Common myeloid progenitor, CD34-positive (primary cell): Measurements from ENCODE around the gene SHMT2.

Experiments
- CTCF ChIA-PET: fragments of 350-600 bp; sonication (Branson Sonifier 250); formaldehyde crosslinking; loops from one replicate; lab custom pipeline; 2021; ENCODE audit warnings: antibody characterized with exemption; lab: Charles Lee
- POLR2A ChIA-PET: fragments of 350-600 bp; sonication (Branson Sonifier 250); formaldehyde crosslinking; loops from one replicate; lab custom pipeline; 2021; ENCODE audit warnings: antibody characterized with exemption; lab: Charles Lee
- DNase-seq, 3 donors: peaks; one replicate each; pipeline versions ENCODE4 v3.0.0 to v3.0.0-alpha.2; 2013
- H3K27ac ChIP-seq, 2 experiments: 1 replicate in 1 of 2; 2 replicates in 1 of 2; pipeline ENCODE4 v1.7.0; 2013; ENCODE audit warnings: inconsistent platforms in 2 of 2, low read length in 2 of 2, mild to moderate bottlenecking in 2 of 2, low read depth in 1 of 2, moderate library complexity in 1 of 2; ENCODE audit not compliant: severe bottlenecking in 2 of 2, insufficient read depth in 1 of 2, poor library complexity in 1 of 2
- H3K27me3 ChIP-seq, 5 experiments: replicated peaks in 2 of 5; 1 replicate in 3 of 5; 2 replicates in 2 of 5; pipeline versions ENCODE4 v1.6.1 to v1.7.0; 2013; ENCODE audit warnings: low read length in 4 of 5, mild to moderate bottlenecking in 2 of 5, moderate library complexity in 2 of 5, inconsistent platforms in 1 of 5; ENCODE audit not compliant: insufficient read depth in 5 of 5, control insufficient read depth in 4 of 5
- H3K36me3 ChIP-seq, 4 experiments: 1 replicate in 2 of 4; 2 replicates in 2 of 4; pipeline versions ENCODE4 v1.6.1 to v1.7.0; 2013; ENCODE audit warnings: low read length in 3 of 4, control low read depth in 1 of 4, mild to moderate bottlenecking in 1 of 4; ENCODE audit not compliant: control insufficient read depth in 4 of 4, insufficient read depth in 4 of 4
- H3K4me1 ChIP-seq, 4 experiments: 1 replicate in 3 of 4; 2 replicates in 1 of 4; pipeline versions ENCODE4 v1.6.1 to v1.7.1; 2013; ENCODE audit warnings: low read length in 3 of 4, mild to moderate bottlenecking in 3 of 4, control low read depth in 1 of 4, inconsistent platforms in 1 of 4, moderate library complexity in 1 of 4; ENCODE audit not compliant: control insufficient read depth in 4 of 4, insufficient read depth in 4 of 4; ENCODE audit errors: control extremely low read depth in 1 of 4
- H3K4me3 ChIP-seq, 7 experiments: 1 replicate in 4 of 7; 2 replicates in 3 of 7; pipeline versions ENCODE4 v1.5.1 to v1.7.0; 2013; ENCODE audit warnings: mild to moderate bottlenecking in 7 of 7, low read length in 6 of 7, moderate library complexity in 6 of 7, inconsistent platforms in 2 of 7, low read depth in 2 of 7, control low read depth in 1 of 7; ENCODE audit not compliant: insufficient read depth in 4 of 7, control insufficient read depth in 1 of 7; ENCODE audit errors: extremely low read depth in 1 of 7
- H3K9me3 ChIP-seq, 5 experiments: 1 replicate in 4 of 5; 2 replicates in 1 of 5; pipeline versions ENCODE4 v1.6.1 to v1.7.1; 2013; ENCODE audit warnings: low read length in 4 of 5, mild to moderate bottlenecking in 2 of 5, inconsistent platforms in 1 of 5, low read depth in 1 of 5, moderate library complexity in 1 of 5; ENCODE audit not compliant: control insufficient read depth in 4 of 5, insufficient read depth in 2 of 5; ENCODE audit errors: control extremely low read depth in 1 of 5
- WGBS: methylation state at CpG from one replicate; pipeline ENCODE4 v1.1.5; 2013; ENCODE audit not compliant: insufficient coverage; 5-methylcytosine and 5-hydroxymethylcytosine counted together

The SHMT2 gene

DNA sequence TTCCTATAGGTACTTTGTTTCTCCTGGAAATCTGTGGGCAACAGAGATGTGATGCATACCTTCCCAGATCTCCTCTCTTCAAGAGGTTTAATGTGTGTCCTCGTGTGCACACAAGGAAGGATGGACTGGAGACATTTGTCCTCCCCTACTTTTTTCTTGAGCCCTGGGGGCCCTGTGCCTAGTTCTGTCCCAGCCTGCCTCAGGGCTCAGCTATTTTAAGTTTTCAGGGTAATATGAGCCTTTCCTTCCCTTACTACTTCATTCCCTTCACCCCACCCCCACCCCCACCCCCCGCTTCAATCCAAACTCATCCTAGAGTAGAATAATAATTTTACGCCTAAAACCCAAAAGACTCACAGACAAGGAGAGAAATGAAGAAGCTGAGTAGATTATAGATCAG is 21.0 kb downstream of the SHMT2 start:
- 100% methylated on average over 1 of the region's 3 CpGs for whole genome bisulfite sequencing
- POLR2A ChIA-PET, result interaction anchor here (0.5 kb wide), 1 partner anchor 408 kb away, joined by 4 read pairs; no protein-coding TSS in a partner anchor
- CTCF ChIA-PET, result interaction anchor here (0.8 to 18.5 kb wide), 7 partner anchors 8 to 38 kb away, joined by 3 to 326 read pairs (median 21); partner anchors contain the start of gene SHMT2

DNA sequence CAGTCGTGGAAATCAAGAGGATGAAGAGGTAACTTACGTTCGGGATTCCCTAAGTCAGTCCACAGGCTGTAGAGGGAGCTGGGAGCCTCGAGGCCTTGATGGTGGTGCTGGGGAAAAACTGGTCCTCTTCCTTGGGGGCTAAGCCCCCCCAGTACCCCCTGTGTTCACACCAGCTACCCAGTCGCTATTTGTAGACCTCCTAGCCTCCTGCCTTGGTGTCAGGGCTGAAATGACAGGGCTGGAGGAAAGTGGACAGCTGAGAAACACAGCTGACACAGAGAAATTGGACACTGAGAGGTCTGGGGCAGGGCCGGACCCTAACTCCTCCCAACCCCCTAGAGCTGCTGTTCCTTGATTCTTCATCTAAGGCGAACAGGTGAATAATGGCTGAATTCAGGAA is 21.4 kb downstream of the SHMT2 start, which contains the start of gene STAC3:
STAC3 (minus strand) TSS at position 232 of the 400 bp plus-strand sequence. CDS start 1,551 bp downstream, outside the sequence.
- Histone ChIP-seq H3K27ac (no peak within 1 kb of the TSS), H3K27me3 (no peaks in the 10 kb centered on the region), H3K4me3 (no peak within 1 kb of the TSS), H3K9me3 (no peaks in the 10 kb centered on the region), H3K4me1 (peaks cover 0 to 11% (median 7%) of the 10 kb centered on the region in 4 experiments), H3K36me3 (peaks cover 0 to 16% (median 12%) of the 10 kb centered on the region in 4 experiments)
- WGBS, result 87% methylated on average over 3 of the region's 7 CpGs
- ChIA-PET POLR2A (interaction anchor here (0.5 to 0.6 kb wide), 3 partner anchors 263 to 408 kb away, joined by 3 to 5 read pairs (median 4); no protein-coding TSS in a partner anchor), CTCF (interaction anchor here (1.4 to 18.5 kb wide), 8 partner anchors 8 to 38 kb away, joined by 4 to 326 read pairs (median 18); partner anchors contain the start of gene SHMT2)
- DNase-seq, result no peak

More for the DNA sequence above, 21.0 kb downstream of the SHMT2 start:
- H3K36me3 ChIP-seq, result peaks cover 0 to 12% (median 8%) of the 10 kb centered on the region in 4 experiments
- no peak overlapping the region for H3K27ac ChIP-seq
- peaks cover 0 to 11% (median 7%) of the 10 kb centered on the region in 4 experiments for H3K4me1 ChIP-seq
- no peaks in the 10 kb centered on the region for H3K9me3 ChIP-seq
- no peak overlapping the region for H3K4me3 ChIP-seq
- DNase-seq, result no peak
- no peaks in the 10 kb centered on the region for H3K27me3 ChIP-seq

DNA sequence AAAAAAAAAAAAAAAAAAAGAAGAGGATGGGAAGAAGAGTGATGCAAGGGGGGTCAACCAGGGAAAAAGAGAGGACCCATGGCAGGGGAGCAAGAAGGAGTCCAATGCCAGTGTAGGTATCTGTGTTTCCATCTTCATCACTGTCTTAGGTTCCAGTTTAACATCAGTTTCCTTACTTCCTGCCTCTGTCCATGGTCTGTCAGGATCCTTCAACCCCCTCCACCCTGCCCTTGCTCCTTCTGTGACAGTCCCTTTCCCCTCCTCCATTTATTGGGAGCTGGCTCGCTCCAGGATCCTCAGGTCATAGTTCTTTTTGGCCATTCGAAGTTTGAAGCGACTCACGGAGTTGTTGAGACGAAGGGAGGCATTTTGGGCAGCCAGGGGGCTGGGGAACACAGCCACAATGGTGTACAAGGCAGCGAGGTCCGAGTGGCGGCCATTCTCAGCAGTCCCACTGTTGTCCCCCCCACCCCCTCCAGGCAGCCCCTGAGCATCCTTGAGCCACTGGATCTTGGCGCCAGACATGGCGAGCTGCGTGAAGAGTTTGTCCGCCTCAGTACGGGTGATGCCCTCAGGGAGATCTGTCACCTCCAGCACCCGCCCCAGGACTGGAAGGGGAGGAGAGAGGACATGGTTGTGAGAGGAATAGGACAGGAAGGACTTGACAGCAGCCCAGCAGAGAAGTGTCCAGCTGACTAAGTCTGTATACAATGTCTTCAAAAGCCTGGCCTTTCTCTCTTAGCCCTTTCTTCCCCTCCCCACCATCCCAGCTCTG is 25.2 kb downstream of the SHMT2 start:
- Histone ChIP-seq H3K9me3 (no peaks in the 10 kb centered on the region), H3K4me1 (peaks cover 0 to under 1% (median 0%) of the 10 kb centered on the region in 4 experiments), H3K36me3 (peaks cover 6 to 50% (median 35%) of the 10 kb centered on the region in 4 experiments), H3K27ac (no peak overlapping the region), H3K4me3 (no peak overlapping the region), H3K27me3 (no peaks in the 10 kb centered on the region)
- POLR2A ChIA-PET, result no interaction called here
- no peak for DNase-seq
- 95% methylated on average over 11 of the region's 14 CpGs for WGBS
- CTCF ChIA-PET, result interaction anchor here (0.6 to 1.6 kb wide), 5 partner anchors 10 to 126 kb away, joined by 3 read pairs; no protein-coding TSS in a partner anchor

DNA sequence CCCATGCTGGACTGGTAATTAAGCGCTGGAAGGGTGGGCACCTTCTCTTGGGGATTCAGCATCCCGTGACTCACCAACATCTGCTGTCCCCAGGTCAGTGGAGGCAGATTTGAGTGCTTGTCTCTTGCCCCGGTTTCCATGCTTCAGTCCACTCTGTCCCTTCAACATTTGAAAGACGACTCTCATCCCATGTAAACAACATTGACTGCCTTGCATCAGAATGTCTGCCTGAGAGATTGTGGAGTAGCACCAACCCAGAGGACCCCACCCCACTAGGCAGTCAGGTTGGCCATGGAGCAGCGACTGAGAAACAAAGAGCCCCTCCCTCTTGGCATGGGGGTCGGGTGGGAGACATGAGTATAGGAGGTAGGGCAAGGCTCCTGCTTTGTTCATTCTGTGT is 26.4 kb downstream of the SHMT2 start:
- Histone ChIP-seq H3K4me3 (no peak overlapping the region), H3K9me3 (no peaks in the 10 kb centered on the region), H3K4me1 (no peaks in the 10 kb centered on the region), H3K36me3 (peaks cover 11 to 62% (median 45%) of the 10 kb centered on the region in 4 experiments), H3K27me3 (no peaks in the 10 kb centered on the region), H3K27ac (no peak overlapping the region)
- ChIA-PET CTCF (interaction anchor here (1.0 kb wide), 1 partner anchor 14 kb away, joined by 3 read pairs; no protein-coding TSS in a partner anchor), POLR2A (no interaction called here)
- no peak for DNase-seq
- 100% methylated on average over 3 of the region's 6 CpGs for WGBS

- no peak overlapping the region for H3K4me3 ChIP-seq
- H3K4me1 ChIP-seq, result peaks cover 0 to 3% (median 0%) of the 10 kb centered on the region in 4 experiments
- 90% methylated on average over 6 of the region's 6 CpGs for WGBS
- no peak overlapping the region for H3K27ac ChIP-seq
- POLR2A ChIA-PET, result no interaction called here
- CTCF ChIA-PET, result interaction anchor here (1.0 to 3.7 kb wide), 9 partner anchors 9 to 194 kb away, joined by 3 to 17 read pairs (median 5); partner anchors contain the start of gene SHMT2
- H3K27me3 ChIP-seq, result no peaks in the 10 kb centered on the region
- no peak for DNase-seq
- no peaks in the 10 kb centered on the region for H3K9me3 ChIP-seq
- peaks cover 14 to 71% (median 54%) of the 10 kb centered on the region in 4 experiments for H3K36me3 ChIP-seq
Observed at GRCh38 chr12:57258977-57259970, 29.8 kb downstream of the SHMT2 start.

GRCh38 chr12:57260366-57260765 is 30.9 kb downstream of the SHMT2 start:
- Histone ChIP-seq H3K4me1 (peaks cover 0 to 3% (median 0%) of the 10 kb centered on the region in 4 experiments), H3K4me3 (no peak overlapping the region), H3K27ac (no peak overlapping the region), H3K36me3 (peaks cover 14 to 66% (median 51%) of the 10 kb centered on the region in 4 experiments), H3K9me3 (no peaks in the 10 kb centered on the region), H3K27me3 (no peaks in the 10 kb centered on the region)
- ChIA-PET CTCF (interaction anchor here (1.0 to 3.7 kb wide), 8 partner anchors 10 to 193 kb away, joined by 3 to 17 read pairs (median 7); partner anchors contain the start of gene SHMT2), POLR2A (no interaction called here)
- WGBS, result 100% methylated on average over 1 of the region's 4 CpGs
- DNase-seq, result no peak
